ENCODE measurements around the gene ATP8B3.
A peak's percentile ranks its signal among the peaks of the same experiment; 100 is the strongest.

Gene ATP8B3

DNA sequence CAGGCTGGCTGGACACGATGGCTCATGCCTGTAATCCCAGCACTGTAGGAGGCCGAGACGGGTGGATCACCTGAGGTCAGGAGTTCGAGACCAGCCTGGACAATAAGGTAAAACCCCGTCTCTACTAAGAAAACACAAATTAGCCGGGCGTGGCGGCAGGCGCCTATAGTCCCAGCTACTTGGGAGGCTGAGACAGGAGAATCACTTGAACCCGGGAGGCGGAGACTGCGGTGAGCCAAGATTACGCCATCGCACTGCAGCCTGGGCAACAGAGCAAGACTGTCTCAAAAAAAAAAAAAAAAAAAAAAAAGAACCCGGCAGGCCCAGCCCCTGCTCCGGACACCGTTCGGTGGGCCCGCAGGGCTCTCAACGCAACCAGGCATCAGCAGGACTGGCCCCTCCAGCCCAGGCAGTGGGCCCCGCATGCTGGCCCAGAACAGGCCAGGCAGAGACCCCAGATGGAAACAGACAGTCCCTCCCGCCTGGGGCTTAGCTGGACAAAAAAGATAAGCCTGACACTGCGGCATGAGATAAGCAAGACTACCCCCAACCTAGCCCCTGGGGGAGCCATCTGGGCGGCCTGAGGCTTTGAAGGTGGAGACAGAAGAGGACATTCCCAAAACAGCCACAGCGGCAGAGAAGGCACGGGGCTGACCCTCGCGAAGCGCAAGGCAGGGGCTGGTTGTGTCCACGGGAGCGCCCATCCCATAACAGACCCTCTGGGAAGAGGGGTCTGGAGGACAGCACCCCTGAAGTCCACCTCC lies 24.6 kb upstream of the ATP8B3 start:
- no peak for DNase-seq (ENCODE audit: low read depth)

DNA sequence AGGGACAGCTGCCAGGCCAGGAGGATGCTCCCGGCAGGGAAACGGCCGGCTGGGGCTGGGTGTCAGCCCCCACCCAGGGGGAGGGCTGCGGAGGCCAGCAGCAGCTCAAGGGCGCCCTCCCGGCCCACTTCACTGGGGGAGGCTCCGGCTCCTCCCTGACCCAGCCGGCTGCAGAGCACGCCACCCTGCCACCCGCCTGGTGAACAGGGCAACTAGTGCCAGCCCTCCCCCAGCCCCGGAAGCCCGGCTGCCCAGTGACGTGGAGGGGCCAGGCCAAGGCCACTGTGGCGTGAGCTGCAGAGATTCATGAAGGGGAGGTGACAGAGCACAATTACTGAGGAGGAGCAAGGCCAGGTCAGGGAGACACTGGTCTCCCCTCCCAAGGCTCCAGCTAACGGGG lies 21.5 kb upstream of the ATP8B3 start:
- no peak for DNase-seq (ENCODE audit: low read depth)

DNA sequence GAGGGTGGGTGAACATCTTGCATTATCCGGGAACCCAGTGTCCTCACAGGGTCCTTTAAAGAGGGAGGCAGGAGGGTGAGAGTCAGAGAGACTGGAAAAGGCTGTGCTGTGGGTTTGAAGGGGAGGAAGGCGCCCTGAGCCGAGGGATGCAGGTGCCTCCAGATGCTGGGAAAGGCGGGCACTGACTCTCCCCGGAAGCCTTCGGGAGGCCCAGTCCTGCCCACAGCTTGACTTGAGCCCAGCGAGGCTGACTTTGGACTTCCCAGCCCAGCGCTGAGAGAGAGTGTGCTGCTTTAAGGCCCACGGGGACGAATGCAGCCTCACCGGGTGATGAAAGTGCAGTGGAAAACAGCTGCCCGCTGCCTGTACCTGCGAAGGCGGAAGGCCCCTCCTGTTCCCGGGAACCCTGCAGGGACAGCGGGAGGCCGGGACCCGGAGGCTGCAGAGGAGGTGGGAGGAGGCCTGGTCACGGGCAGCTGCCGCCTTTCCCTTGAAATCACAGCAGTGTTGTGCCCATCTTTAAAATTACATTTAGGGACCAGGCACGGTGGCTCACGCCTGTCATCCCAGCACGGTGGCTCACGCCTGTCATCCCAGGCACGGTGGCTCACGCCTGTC lies 20.1 kb upstream of the ATP8B3 start:
- DNase-seq (ENCODE audit: low read depth): no peak

DNA sequence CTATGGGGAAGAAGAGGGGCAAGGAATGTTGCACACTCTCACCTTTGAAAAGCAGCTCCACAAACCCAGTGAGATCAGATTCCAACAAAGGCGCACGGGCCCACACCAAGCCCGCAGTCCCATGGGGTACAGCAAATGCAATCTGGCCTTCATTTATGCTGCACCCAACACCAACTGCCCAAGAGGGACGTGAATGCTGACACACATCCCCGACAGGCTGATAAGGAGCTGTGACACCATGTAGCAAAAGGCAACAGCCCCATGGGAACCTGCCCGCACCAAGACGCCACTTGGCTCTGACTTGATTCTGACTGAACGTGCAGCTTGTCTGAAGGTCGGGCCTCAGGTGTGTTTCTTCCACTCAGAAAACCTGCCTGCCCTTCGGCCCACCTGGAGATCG lies 18.9 kb upstream of the ATP8B3 start:
- DNase-seq (ENCODE audit: low read depth): no peak

DNA sequence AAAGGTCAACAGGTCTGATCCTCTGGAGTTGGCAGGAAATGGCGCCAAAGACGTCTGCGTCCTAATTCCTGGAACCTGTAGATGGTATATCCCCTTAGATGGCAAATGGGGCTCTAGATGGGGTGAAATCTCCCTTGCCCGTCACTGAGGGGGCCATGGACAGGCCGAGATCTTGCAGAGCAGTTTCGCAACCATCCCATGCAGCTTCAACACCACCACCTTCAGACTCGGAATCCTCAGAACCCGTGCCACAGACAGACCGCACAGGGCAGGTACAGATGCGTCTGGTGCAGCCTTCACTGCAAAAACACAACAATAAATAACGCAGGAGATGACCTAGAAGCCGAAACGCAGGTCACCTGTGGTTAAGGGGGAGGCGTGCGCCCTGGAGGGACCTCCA lies 18.5 kb upstream of the ATP8B3 start:
- no peak for DNase-seq (ENCODE audit: low read depth)

DNA sequence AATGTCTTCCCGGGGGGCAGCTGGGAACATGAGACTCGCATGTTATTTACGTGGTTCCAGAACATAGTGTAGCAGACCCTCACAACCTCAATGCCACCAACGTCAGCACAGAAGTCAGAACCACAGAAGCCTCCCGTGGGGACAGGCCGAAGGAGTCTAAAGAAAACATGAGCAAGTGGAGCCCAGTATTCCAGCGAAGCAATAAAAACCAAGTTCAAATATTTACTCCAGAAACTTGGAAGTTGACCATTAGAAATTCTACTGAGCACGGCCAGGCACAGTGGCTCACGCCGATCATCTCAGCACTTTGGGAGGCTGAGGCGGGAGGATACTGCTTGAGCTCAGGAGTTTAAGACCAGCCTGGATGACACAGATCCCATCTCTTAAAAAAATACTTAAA lies 17.9 kb upstream of the ATP8B3 start:
- DNase-seq (ENCODE audit: low read depth): no peak

DNA sequence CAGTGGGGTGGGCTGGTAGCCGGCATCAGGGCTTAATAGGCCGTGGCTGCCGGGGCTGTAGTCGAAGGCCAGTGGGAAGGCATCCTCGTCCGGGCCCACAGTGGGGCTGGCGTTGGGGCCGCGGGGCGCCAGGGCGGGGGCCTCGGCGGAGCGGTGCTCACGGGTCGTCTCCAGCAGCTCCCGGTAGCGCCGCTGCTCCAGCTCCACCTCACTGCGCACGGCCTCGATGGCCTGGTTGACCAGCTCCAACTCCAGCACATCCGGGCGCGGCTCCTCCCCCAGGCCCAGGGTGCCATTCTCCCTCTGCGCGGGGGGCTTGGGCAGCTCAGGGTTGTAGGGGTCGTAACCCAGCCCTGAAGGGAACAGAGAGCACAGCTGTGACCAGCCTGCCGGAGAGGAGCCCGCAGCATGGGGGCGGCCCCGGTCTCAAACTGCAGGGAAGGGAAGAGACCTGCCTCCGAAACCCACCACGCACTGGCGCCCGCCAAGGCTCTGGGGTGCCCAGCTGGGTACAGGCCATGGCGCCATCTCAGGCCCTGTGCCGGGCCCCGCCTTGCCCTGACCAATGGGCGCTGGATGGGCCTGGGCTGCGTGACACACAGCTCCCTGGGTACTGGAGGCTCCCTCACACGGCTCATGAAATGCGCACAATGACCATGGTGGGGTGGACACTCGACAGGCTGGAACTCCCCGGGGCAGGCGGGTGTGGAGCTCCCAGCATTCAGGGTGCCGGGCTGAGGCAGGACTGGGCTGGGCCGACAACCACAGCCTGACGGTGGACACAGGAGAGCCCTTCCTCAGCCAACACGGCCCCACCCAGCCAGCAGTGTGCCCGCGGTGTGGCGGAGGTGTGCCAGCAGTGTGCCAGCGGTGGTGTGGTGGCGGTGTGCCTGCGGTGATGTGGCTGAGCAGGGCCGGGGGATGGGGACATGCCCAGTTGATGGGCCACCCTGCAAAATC lies 16.5 kb upstream of the ATP8B3 start:
- DNase-seq (ENCODE audit: low read depth): no peak

DNA sequence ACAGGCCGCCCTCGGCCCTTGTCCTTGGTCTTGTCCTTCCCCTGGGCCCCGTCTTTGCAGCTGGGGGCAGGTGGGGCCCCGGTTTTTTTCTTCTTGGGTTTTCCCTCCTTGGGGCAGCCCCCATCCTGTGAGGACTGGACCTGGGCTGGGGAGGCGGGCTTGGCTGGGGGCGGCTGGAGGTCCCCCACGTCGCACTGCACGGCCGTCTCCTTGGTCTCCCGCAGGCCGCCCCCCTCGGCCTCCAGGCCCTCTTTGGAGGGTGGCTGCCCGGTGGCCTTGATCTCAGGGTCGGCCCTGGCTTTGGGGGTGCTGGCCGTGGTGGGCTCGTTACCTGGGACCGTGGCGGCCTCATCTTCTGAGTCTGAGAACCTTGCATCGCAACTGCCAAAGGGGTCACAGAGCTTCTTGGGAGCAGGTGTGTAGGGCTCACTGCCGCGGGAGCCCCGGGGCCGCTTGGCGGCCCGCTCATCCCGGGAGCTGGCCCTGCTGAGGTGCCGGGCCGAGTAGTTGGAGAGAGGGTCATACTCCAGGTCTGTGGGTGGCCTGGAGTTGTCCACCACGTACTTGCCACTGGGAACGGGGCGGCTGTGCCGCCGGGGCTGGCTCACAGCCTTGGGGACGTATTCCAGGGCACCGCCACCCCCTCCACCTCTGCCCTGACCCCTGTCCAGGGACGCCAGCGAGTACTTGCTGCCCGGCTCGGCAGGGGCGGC lies 15.6 kb upstream of the ATP8B3 start:
- no peak for DNase-seq (ENCODE audit: low read depth)

DNA sequence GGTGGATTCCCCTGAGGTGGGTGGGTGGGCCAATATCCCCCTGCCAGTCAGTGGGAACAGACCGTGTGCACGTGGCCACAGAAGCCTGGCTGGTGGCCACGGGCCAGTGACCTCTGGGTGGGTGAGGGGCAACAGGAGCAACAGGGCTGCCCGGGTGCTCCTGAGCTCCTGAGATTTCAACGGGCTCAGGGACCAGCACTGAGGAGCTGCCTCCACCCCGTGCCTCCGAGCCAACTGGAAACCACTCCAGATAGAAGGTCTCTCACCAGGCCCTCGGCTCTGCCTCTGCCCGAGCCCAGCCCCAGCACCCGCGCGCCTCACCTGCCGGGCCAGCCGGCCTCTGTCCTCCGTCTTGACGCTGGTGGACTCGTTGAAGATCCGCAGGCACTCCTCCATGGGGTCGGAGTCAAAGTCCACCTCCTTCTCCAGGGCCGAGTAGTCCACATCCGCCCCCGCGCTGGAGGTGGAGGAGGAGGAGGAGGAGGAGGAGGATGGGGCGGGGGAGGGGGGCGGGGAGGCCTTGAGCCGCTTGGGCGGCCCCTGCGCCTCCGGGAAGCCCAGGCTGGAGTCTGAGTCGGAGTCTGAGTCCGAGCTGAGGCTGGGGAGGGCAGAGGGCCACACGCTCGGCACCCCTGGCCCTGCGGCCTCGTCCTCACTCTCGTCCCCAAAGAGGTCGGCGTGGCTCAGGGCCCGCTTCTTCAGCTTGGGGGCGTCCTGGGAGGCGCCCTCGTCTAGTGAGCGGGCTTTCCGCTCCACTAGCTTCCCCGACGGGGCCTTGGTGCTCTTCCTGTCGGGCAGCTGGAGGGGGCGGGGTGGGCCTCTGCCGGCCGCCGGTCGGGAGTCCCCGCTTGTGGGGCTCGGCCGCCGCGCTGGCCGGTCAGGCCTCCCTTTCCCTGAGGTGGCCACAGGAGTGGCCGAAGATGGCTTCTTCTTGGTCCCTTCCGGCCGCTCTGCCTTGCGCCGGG lies 14.8 kb upstream of the ATP8B3 start:
- no peak for DNase-seq (ENCODE audit: low read depth)

DNA sequence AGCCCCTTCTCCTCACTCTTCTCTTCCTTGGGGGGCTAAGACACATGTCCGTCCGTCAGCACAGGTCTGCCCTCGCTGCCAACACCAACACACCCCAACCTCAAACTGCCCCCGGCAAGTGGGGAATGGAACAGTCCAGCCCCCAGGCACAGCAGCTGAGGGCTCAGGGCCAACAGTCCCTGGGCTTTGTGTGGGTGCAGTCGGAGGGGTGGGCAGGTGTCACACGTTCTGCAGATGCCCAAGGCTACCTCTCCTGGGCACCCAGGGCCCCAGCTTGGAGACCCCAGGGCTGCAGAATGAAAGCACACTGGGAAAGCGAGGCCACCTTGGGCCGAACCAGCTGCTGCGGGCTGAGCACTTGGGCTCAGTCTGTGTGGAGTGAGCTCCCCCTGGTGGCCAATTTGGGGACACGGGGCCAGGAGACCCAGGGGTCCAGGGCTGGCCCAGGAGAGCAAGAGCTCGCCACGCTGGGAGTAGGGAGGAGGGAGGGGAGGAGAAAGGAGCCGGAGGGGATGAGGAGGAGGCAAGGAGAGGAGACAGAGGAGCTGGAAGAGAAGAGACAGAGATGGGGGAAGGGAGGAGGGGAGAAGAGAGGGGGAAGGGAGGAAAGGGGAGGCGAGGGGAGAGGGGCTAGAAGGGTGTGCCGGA lies 14.0 kb upstream of the ATP8B3 start:
- DNase-seq (ENCODE audit: low read depth): peak; percentile 59

DNA sequence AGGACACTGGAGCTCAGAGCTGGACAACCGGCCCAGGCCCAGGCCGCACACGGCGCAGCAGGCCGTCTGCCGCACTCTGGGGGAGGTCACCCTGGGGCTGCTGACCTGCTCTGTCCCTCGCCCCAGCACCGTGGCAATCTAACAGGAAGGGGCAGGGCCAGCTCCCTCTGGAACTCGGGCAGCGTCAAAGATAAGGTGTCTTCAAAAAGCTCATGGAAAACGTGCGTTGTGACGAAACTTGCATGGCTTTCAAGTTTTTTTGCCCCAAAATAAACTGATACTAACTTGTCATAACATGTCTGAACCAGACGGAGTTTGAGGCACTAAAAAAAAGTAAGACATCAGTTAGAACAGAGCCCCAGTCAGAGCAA lies 12.2 kb upstream of the ATP8B3 start:
- no peak for DNase-seq (ENCODE audit: low read depth)

DNA sequence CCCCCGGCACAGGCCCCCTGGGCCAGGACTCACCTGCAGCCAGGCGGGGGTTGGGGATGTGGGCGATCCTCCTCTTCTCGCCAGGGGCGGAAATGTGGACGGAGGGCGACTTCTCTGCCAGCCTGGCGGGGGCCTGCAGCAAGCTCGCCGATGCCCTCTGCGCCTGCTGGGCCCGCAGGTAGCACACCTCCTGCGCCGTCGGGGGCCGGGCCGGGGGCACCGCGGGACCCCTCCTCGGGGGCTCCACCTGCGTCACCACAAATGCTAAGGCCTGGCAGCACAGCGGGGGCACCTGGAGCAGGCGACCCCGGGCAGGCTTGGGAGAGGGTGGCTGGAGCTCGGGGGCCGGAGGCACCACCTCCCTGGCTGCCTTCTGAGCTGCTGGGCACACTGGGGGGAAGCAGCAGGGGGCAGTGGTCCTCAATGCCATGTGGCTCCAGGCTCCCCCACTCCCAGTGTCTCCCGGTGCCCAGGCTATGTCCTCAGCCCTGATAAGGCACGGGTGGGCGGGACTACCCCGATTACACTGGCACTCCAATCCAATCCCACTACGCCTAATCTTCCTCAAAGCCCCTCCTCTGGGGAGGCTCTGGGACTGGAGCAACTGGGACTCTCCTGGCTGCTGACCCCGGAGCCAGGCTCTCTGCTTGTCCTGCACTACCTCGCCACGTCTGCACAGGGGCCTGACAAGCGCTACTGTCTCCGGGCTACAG lies 11.6 kb upstream of the ATP8B3 start:
- DNase-seq (ENCODE audit: low read depth): no peak

DNA sequence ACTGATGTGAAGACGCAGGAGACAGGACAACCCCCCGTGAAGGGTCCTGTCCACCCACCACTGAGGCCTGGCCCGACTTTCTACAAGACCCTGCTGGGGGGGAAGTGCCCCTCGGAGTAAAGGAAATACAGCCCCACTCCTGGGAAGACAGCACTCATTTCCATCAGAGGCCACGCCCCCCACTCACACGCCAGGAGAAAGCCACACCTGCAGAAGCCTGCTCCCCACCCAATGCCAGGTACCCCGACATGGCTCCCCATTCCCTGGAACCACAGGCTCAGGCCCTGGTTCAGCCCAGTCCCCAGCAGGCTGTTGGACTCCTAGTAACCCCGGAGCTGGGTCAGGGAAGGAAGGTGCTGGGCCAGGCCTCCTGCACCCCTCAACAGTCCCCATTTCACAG lies 10.9 kb upstream of the ATP8B3 start:
- no peak for DNase-seq (ENCODE audit: low read depth)

DNA sequence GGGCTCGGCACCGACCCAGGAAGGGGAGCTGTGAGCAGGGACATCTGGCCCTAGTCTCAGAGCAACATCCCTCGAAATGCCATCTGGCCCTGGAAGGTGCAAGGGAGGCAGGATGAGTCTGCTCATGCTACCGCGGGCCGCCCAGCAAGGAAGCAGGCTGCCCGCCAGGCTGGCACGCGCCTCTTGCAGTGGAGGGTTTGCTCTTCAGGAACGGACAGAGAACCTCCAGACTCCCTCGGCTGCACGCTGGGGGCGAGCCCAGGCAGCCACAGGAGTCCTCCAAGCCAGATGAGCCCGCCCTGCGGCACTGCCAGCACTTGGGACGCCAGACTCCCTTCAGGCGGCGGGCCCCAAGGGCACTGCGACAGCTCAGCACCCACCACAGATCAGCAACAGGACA lies 10.1 kb upstream of the ATP8B3 start:
- DNase-seq (ENCODE audit: low read depth): no peak

DNA sequence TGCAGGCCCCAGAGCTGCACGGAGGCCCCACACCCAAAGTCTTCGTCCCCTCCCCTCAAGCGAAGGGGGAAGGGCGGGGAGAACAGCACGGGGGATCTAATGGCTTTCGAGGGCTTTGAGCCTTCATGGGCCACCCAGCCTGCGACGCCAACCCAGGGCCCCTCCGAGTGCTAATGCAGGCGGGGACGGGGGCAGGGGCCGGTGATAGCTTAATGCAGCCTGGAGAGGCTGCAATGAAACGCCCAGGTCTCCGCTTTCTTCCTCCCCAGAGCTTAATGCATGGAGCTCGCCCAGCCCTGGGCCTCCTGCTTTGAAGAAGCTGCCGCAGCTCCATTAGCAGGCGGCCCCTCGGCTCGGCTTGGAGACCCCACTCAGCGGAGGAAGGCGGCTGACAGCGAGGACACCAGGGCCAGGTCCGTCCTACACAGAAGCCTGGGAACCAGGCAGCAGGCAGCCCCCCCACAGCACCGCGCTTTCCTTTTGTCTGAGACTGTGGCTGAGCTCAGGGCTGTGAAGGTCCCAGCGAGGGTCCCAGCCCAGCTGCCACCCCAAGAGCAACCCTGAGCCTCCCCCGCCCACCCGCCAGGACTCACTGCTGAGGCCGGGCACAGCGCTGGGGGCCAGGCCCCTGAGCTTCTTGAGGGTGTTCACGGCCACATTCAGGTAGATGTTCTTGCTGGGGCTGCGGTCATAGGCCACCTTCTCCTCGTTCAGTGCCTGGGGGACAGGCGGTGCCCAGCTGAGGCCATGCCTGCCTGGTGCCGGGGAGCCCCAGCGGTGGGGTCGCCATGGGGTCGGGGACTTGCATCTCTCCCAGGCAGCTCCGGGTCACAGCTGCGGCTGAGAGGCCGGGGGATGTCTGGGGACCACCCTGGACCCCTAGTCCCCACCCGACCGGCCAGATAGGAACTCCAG lies 7.5 kb upstream of the ATP8B3 start:
- DNase-seq (ENCODE audit: low read depth): no peak

DNA sequence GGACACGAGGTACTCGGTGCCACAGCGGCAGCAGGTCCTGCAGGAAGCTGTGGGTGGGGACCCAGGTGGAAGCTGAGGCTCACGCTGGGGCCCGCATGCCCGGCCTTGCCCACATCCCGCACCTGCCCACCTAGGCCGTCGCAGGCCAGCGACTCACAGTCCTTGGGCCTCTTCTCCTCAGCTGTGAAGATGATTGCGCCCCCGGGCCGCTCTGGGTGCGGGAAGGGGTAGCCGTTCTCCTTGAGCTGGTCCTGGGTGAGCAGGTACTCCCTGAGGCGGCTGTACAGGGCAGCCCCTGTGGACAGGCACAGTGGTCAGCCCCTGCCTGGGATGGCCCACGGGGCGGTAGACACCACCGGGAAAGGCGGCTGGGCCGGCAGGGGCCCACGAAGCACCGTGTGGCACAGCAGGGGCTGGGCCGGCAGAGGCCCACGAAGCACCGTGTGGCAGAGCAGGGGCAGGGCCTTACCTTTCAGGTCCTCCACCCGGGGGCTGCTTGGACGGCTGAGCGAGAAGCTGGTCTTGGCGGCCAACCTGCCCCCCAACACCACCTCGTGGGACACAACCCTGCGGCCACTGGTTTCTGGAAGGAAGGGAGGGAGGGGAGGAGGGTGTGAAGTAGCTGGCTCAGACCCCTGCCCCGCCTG lies 6.6 kb upstream of the ATP8B3 start:
- DNase-seq (ENCODE audit: low read depth): no peak

DNA sequence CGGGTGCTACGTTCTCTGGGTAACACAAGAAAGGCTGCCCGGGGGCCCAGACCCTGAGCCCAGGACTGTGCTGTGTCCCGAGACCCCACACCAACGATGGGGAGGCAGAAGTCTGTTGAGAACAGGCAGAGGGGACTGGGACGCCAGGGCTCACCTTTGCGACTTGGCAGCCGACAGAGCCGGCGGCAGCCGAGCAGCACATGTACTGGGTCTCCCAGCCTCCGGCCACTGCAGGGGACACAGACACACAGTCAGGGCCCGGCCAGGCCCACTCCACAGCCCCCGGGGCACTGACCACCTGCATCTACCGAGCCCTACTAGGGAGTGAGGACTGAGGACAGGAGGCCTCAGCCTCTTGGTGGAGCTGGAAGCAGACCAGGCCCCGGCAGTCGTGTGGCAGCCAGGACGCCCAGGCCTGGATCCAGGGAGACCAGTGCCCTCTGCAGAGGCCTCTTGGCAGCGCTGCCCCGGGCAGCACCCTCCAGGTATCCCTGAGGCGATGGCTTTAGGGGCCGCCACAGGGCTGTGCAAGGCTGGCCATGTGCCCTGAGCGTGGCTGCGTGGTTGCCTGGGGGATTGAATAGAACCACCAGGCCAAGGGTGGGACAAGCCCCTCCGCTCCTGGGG lies 5.6 kb upstream of the ATP8B3 start:
- DNase-seq (ENCODE audit: low read depth): no peak
